Endothelial cell of hepatic sinusoid (primary cell): ENCODE results near the gene RPL18.
"Not testable (repeated sequence)": the region's sequence is repeated elsewhere in the genome, so short reads cannot be mapped to it uniquely, and the experiment has no call there.

Experiments
- in situ Hi-C: cut with HindIII; loops from 2 replicates; pipeline ENCODE4 v1.10.0; 2017; ENCODE audit warnings: low sequenced_read_pairs

RPL18 gene

GRCh38 chr19:48618916-48619691, at the start of gene RPL18, which contains the start of gene SPHK2:
TSS of gene RPL18 (minus strand) at chr19:48619178. CDS start at chr19:48619143, 35 bp downstream.
TSS of gene SPHK2 (plus strand) at chr19:48619506. CDS start at chr19:48620515, 1,009 bp downstream.
- in situ Hi-C loops, result no loop called here

GRCh38 chr19:48668761-48669160, 49.8 kb upstream of the RPL18 start:
- in situ Hi-C loops, result no loop called here

GRCh38 chr19:48668332-48668731, 49.4 kb upstream of the RPL18 start:
- in situ Hi-C loops, result no loop called here

GRCh38 chr19:48665786-48666185, 46.8 kb upstream of the RPL18 start:
- in situ Hi-C loops, result no loop called here

- in situ Hi-C loops, result no loop called here
These were observed 45.5 kb upstream of the RPL18 start for GRCh38 chr19:48664476-48664875.

GRCh38 chr19:48663667-48664066, 44.7 kb upstream of the RPL18 start:
- in situ Hi-C loops, result no loop called here

- in situ Hi-C loops, result no loop called here
These were observed 42.7 kb upstream of the RPL18 start for GRCh38 chr19:48661711-48662090.

GRCh38 chr19:48660852-48661710, 42.1 kb upstream of the RPL18 start:
- in situ Hi-C loops, result no loop called here

- in situ Hi-C loops, result no loop called here
These were observed 40.8 kb upstream of the RPL18 start for GRCh38 chr19:48659768-48660167.

- in situ Hi-C loops, result no loop called here
These were observed 39.5 kb upstream of the RPL18 start for GRCh38 chr19:48658483-48658882.

- in situ Hi-C loops, result not testable (repeated sequence)
These were observed 38.9 kb upstream of the RPL18 start for GRCh38 chr19:48657828-48658227.

GRCh38 chr19:48656840-48657474, 38.0 kb upstream of the RPL18 start:
- in situ Hi-C loops, result no loop called here

- in situ Hi-C loops, result no loop called here
These were observed 35.5 kb upstream of the RPL18 start for GRCh38 chr19:48654299-48655059.

GRCh38 chr19:48651683-48652048, 32.7 kb upstream of the RPL18 start:
- in situ Hi-C loops, result no loop called here

- in situ Hi-C loops, result no loop called here
These were observed 32.1 kb upstream of the RPL18 start for GRCh38 chr19:48650974-48651682.

GRCh38 chr19:48648134-48648533, 29.2 kb upstream of the RPL18 start:
- in situ Hi-C loops, result loop anchor here (25.0 kb wide), 1 partner anchor 314 kb away; the partner anchor contains the start of genes BAX and FTL

- in situ Hi-C loops, result loop anchor here (25.0 kb wide), 1 partner anchor 316 kb away; the partner anchor contains the start of genes BAX and FTL
These were observed 27.8 kb upstream of the RPL18 start for GRCh38 chr19:48646722-48647216.

- in situ Hi-C loops, result loop anchor here (25.0 kb wide), 1 partner anchor 316 kb away; the partner anchor contains the start of genes BAX and FTL
These were observed 27.2 kb upstream of the RPL18 start, which contains the start of gene CA11 for GRCh38 chr19:48646001-48646721. TSS of gene CA11 (minus strand) at chr19:48646187. CDS start at chr19:48645632, 555 bp downstream.

- in situ Hi-C loops, result loop anchor here (25.0 kb wide), 1 partner anchor 317 kb away; the partner anchor contains the start of genes BAX and FTL
These were observed 26.6 kb upstream of the RPL18 start for GRCh38 chr19:48645620-48646000.
